ENCODE data around the gene PDE7B. TPM values are rescaled to one million over a fixed set of nuclear protein-coding genes. Genes with fewer than 3 reads are reported as not detected.

Gene PDE7B
- total RNA-seq, 1 donor from 2014 or later, result 12.6 TPM

- Histone ChIP-seq H3K4me3 (no peak overlapping the region), H3K4me1 (peaks cover 24% of the 10 kb centered on the region), H3K27me3 (ENCODE audit: low read depth) (no peaks in the 10 kb centered on the region), H3K27ac (replicated peaks) (no peak overlapping the region), H3K9me3 (replicated peaks) (no peaks in the 10 kb centered on the region), H3K36me3 (no peaks in the 10 kb centered on the region)
- intact Hi-C loops (cut with micrococcal nuclease), result no loop called here
- no peak for DNase-seq
- no peak for TF ChIP-seq CTCF (IDR thresholded peaks at IDR 0.05; ENCODE audit: borderline replicate concordance)
Measured at GRCh38 chr6:135919026-135919425, 67.5 kb downstream of the PDE7B start.

GRCh38 chr6:135920689-135921088 is 69.2 kb downstream of the PDE7B start:
- H3K27ac ChIP-seq (replicated peaks), result peak overlapping the region; percentile 66
- no peak for DNase-seq
- no peak for TF ChIP-seq CTCF (IDR thresholded peaks at IDR 0.05; ENCODE audit: borderline replicate concordance)
- H3K4me3 ChIP-seq, result no peak overlapping the region
- intact Hi-C loops (cut with micrococcal nuclease), result no loop called here
- H3K36me3 ChIP-seq, result no peaks in the 10 kb centered on the region
- H3K4me1 ChIP-seq, result peaks cover 24% of the 10 kb centered on the region
- no peaks in the 10 kb centered on the region for H3K27me3 ChIP-seq (ENCODE audit: low read depth)
- no peaks in the 10 kb centered on the region for H3K9me3 ChIP-seq (replicated peaks)

GRCh38 chr6:135921188-135921587 is 69.7 kb downstream of the PDE7B start:
- Histone ChIP-seq H3K36me3 (no peaks in the 10 kb centered on the region), H3K4me3 (no peak overlapping the region), H3K9me3 (replicated peaks) (no peaks in the 10 kb centered on the region), H3K4me1 (peaks cover 24% of the 10 kb centered on the region), H3K27ac (replicated peaks) (peak overlapping the region; percentile 66), H3K27me3 (ENCODE audit: low read depth) (no peaks in the 10 kb centered on the region)
- intact Hi-C loops (cut with micrococcal nuclease), result no loop called here
- no peak for TF ChIP-seq CTCF (IDR thresholded peaks at IDR 0.05; ENCODE audit: borderline replicate concordance)
- DNase-seq, result no peak

- H3K4me3 ChIP-seq, result no peak overlapping the region
- no peaks in the 10 kb centered on the region for H3K9me3 ChIP-seq (replicated peaks)
- DNase-seq, result no peak
- peak overlapping the region; percentile 66 for H3K27ac ChIP-seq (replicated peaks)
- intact Hi-C loops (cut with micrococcal nuclease), result no loop called here
- H3K4me1 ChIP-seq, result peaks cover 24% of the 10 kb centered on the region
- TF ChIP-seq CTCF (IDR thresholded peaks at IDR 0.05; ENCODE audit: borderline replicate concordance), result no peak
- no peaks in the 10 kb centered on the region for H3K36me3 ChIP-seq
- H3K27me3 ChIP-seq (ENCODE audit: low read depth), result no peaks in the 10 kb centered on the region
Measured at GRCh38 chr6:135922174-135922573, 70.7 kb downstream of the PDE7B start.

GRCh38 chr6:135922746-135923145 is 71.2 kb downstream of the PDE7B start:
- Histone ChIP-seq H3K36me3 (no peaks in the 10 kb centered on the region), H3K4me1 (peaks cover 24% of the 10 kb centered on the region), H3K27me3 (ENCODE audit: low read depth) (no peaks in the 10 kb centered on the region), H3K27ac (replicated peaks) (peak overlapping the region; percentile 66), H3K9me3 (replicated peaks) (no peaks in the 10 kb centered on the region), H3K4me3 (no peak overlapping the region)
- intact Hi-C loops (cut with micrococcal nuclease), result no loop called here
- DNase-seq, result peak; percentile 73
- no peak for TF ChIP-seq CTCF (IDR thresholded peaks at IDR 0.05; ENCODE audit: borderline replicate concordance)

GRCh38 chr6:135932651-135933050 is 81.2 kb downstream of the PDE7B start:
- H3K9me3 ChIP-seq (replicated peaks), result peaks cover 7% of the 10 kb centered on the region
- H3K4me3 ChIP-seq, result no peak overlapping the region
- H3K36me3 ChIP-seq, result no peaks in the 10 kb centered on the region
- no peaks in the 10 kb centered on the region for H3K27me3 ChIP-seq (ENCODE audit: low read depth)
- DNase-seq, result no peak
- TF ChIP-seq CTCF (IDR thresholded peaks at IDR 0.05; ENCODE audit: borderline replicate concordance), result no peak
- no peak overlapping the region for H3K27ac ChIP-seq (replicated peaks)
- H3K4me1 ChIP-seq, result no peaks in the 10 kb centered on the region
- intact Hi-C loops (cut with micrococcal nuclease), result no loop called here

Data from left ventricle myocardium inferior (tissue), 1 donor.